ENCODE results near the gene TP53I3.
"Not testable (repeated sequence)": the region's sequence is repeated elsewhere in the genome, so short reads cannot be mapped to it uniquely, and the experiment has no call there.

Gene TP53I3

GRCh38 chr2:24048769-24049484, 35.7 kb downstream of the TP53I3 start:
- DNase-seq: peak; percentile 19
- peaks cover 3% of the 10 kb centered on the region for H3K4me1 ChIP-seq

GRCh38 chr2:24047703-24048033, 37.0 kb downstream of the TP53I3 start:
- Histone ChIP-seq H3K9me3 (no peaks in the 10 kb centered on the region), H3K36me3 (no peaks in the 10 kb centered on the region), H3K4me1 (peaks cover 3% of the 10 kb centered on the region), H3K27me3 (no peaks in the 10 kb centered on the region), H3K4me3 (ENCODE audit: low read depth, low read length) (peak overlapping the region; percentile 84)
- DNase-seq: no peak
- no peak for TF ChIP-seq CTCF (IDR thresholded peaks at IDR 0.05; ENCODE audit: low read depth, low read length)

More at GRCh38 chr2:24048769-24049484, 35.7 kb downstream of the TP53I3 start:
- H3K27me3 ChIP-seq: no peaks in the 10 kb centered on the region
- H3K9me3 ChIP-seq: no peaks in the 10 kb centered on the region
- H3K4me3 ChIP-seq (ENCODE audit: low read depth, low read length): peak overlapping the region; percentile 80
- no peak for TF ChIP-seq CTCF (IDR thresholded peaks at IDR 0.05; ENCODE audit: low read depth, low read length)
- H3K36me3 ChIP-seq: no peaks in the 10 kb centered on the region

- Histone ChIP-seq H3K9me3 (no peaks in the 10 kb centered on the region), H3K36me3 (no peaks in the 10 kb centered on the region), H3K4me1 (peaks cover 3% of the 10 kb centered on the region), H3K4me3 (ENCODE audit: low read depth, low read length) (peak within 1 kb of the TSS; percentile 84), H3K27me3 (no peaks in the 10 kb centered on the region)
- TF ChIP-seq CTCF (IDR thresholded peaks at IDR 0.05; ENCODE audit: low read depth, low read length): no peak
- peak; percentile 97 for DNase-seq
Measured at GRCh38 chr2:24046930-24047702, 37.5 kb downstream of the TP53I3 start, which contains the start of gene WDCP. TSS of gene WDCP (minus strand) at chr2:24047391. CDS start at chr2:24039494, 7,897 bp downstream.

- H3K9me3 ChIP-seq: no peaks in the 10 kb centered on the region
- no peaks in the 10 kb centered on the region for H3K27me3 ChIP-seq
- TF ChIP-seq CTCF (IDR thresholded peaks at IDR 0.05; ENCODE audit: low read depth, low read length): no peak
- H3K4me3 ChIP-seq (ENCODE audit: low read depth, low read length): peak overlapping the region; percentile 84
- H3K36me3 ChIP-seq: no peaks in the 10 kb centered on the region
- peaks cover 3% of the 10 kb centered on the region for H3K4me1 ChIP-seq
- DNase-seq: no peak
Measured at GRCh38 chr2:24046599-24046929, 38.1 kb downstream of the TP53I3 start.

GRCh38 chr2:24045511-24046508, 38.8 kb downstream of the TP53I3 start:
- Histone ChIP-seq H3K4me3 (ENCODE audit: low read depth, low read length) (peak overlapping the region; percentile 84), H3K27me3 (no peaks in the 10 kb centered on the region), H3K36me3 (no peaks in the 10 kb centered on the region), H3K9me3 (no peaks in the 10 kb centered on the region), H3K4me1 (peaks cover 3% of the 10 kb centered on the region)
- DNase-seq: no peak
- no peak for TF ChIP-seq CTCF (IDR thresholded peaks at IDR 0.05; ENCODE audit: low read depth, low read length)

GRCh38 chr2:24043133-24043532, 41.5 kb downstream of the TP53I3 start:
- not testable (repeated sequence) for H3K4me1 ChIP-seq; H3K4me3 ChIP-seq (ENCODE audit: low read depth, low read length); DNase-seq; H3K27me3 ChIP-seq; H3K9me3 ChIP-seq
- peaks cover 13% of the 10 kb centered on the region for H3K36me3 ChIP-seq

Data from BE2C (cell line).